HepG2 (cell line): ENCODE measurements around the gene NDC1. TPM values are rescaled to one million over a fixed set of nuclear protein-coding genes. Genes with fewer than 3 reads are reported as not detected.

ENCODE experiments used
- HNF4A ChIP-seq: sonication (generic); formaldehyde crosslinking; IDR thresholded peaks from 2 replicates; pipeline ENCODE4 v1.4.0; 2020; ENCODE audit warnings: missing genetic modification reagents
- HOXD1 ChIP-seq: sonication (generic); formaldehyde crosslinking; IDR thresholded peaks from 2 replicates; pipeline ENCODE4 v1.5.0; 2020; ENCODE audit warnings: missing genetic modification reagents
- NFIC ChIP-seq: IDR thresholded peaks from 2 replicates; pipeline ENCODE4 v1.6.1; 2012; ENCODE audit warnings: mild to moderate bottlenecking, low read length, inconsistent platforms
- SIX1 ChIP-seq: sonication (generic); formaldehyde crosslinking; IDR thresholded peaks from 2 replicates; pipeline ENCODE4 v1.4.0; 2020; ENCODE audit warnings: missing genetic modification reagents, borderline replicate concordance
- ZNF407 ChIP-seq: sonication (generic); formaldehyde crosslinking; IDR thresholded peaks from one replicate; pipeline ENCODE4 v1.5.1; 2020; ENCODE audit warnings: mild to moderate bottlenecking, missing genetic modification reagents; ENCODE audit errors: not compliant biosample characterization
- ZNF468 ChIP-seq: sonication (generic); formaldehyde crosslinking; IDR thresholded peaks from 2 replicates; pipeline ENCODE4 v1.8.0; 2022; ENCODE audit warnings: mild to moderate bottlenecking, moderate library complexity, missing genetic modification reagents
- ZNF724P ChIP-seq: sonication (generic); formaldehyde crosslinking; IDR thresholded peaks from 2 replicates; pipeline ENCODE4 v1.8.0; 2022; ENCODE audit warnings: missing genetic modification reagents, borderline replicate concordance
- polyA plus RNA-seq, 8 experiments: library from polyadenylated mRNA; depleted of rRNA in 3 of 8; stranded (reverse) in 7 of 8; unstranded in 1 of 8; fragments of >200 nt; fragmentation: Illumina TruSeq in 4 of 8; extraction: Trizol in 4 of 8; gene quantifications; 2 replicates each; pipeline versions ENCODE4 v1.2.1 to v1.2.3, GENCODE V29; 2011 to 2016; ENCODE audit warnings: low read depth in 4 of 8, missing spikeins in 1 of 8, mixed read lengths in 1 of 8; ENCODE audit not compliant: insufficient read depth in 1 of 8
- total RNA-seq, 5 experiments: library from RNA; depleted of rRNA; stranded (reverse); fragments of >200 nt; fragmentation: Illumina TruSeq; extraction: Trizol; gene quantifications; 2 replicates each; pipeline ENCODE4 v1.2.3, GENCODE V29; 2016; ENCODE audit warnings: low read depth in 1 of 5

The NDC1 gene
- total and polyA plus RNA-seq, 2 of the 13 experiments (the other 11 are each of a cell fraction or from before 2014, with no cell fraction given) = 38.1 to 50.9 TPM

GRCh38 chr1:53851571-53852285, 13.6 kb upstream of the NDC1 start (continued):
- TF ChIP-seq ZNF407 (CRISPR knock-in tag) (no peak), ZNF724P (CRISPR knock-in tag) (no peak), HOXD1 (CRISPR knock-in tag) (no peak), HNF4A (CRISPR knock-in tag) (0 out of 2 replicates have a peak, but pooled peaks have one; percentile 10), NFIC (no peak), SIX1 (CRISPR knock-in tag) (peak; percentile 95; the same call in 1 of the 2 replicates), ZNF468 (CRISPR knock-in tag) (no peak)
- TF ChIP-seq, all 625 proteins: peak for 2
